Parathyroid adenoma (tissue), 2 donors: ENCODE measurements around the gene SPAG6.
A peak's percentile ranks its signal among the peaks of the same experiment; 100 is the strongest.

ENCODE experiments used
- H2AFZ ChIP-seq: fragments of 300-600 bp; sonication (generic); one replicate; pipeline ENCODE4 v1.7.0; 2017; ENCODE audit warnings: antibody characterized with exemption, mild to moderate bottlenecking
- H3K27ac ChIP-seq: fragments of 300-600 bp; sonication (generic); one replicate; pipeline ENCODE4 v1.7.0; 2017
- H3K27me3 ChIP-seq: fragments of 300-600 bp; sonication (generic); one replicate; pipeline ENCODE4 v1.7.0; 2017; ENCODE audit warnings: low read length; ENCODE audit not compliant: control insufficient read depth, insufficient read depth
- H3K36me3 ChIP-seq: fragments of 300-600 bp; sonication (generic); one replicate; pipeline ENCODE4 v1.7.0; 2017; ENCODE audit warnings: low read length; ENCODE audit not compliant: control insufficient read depth, insufficient read depth
- H3K4me1 ChIP-seq: fragments of 300-600 bp; sonication (generic); one replicate; pipeline ENCODE4 v1.7.0; 2017; ENCODE audit warnings: control low read depth
- H3K4me2 ChIP-seq: fragments of 300-600 bp; sonication (generic); one replicate; pipeline ENCODE4 v1.7.0; 2017; ENCODE audit warnings: low read length
- H3K4me3 ChIP-seq: fragments of 300-600 bp; sonication (generic); one replicate; pipeline ENCODE4 v1.7.0; 2017; ENCODE audit warnings: low read depth, low read length
- H3K79me2 ChIP-seq: fragments of 300-600 bp; sonication (generic); one replicate; pipeline ENCODE4 v1.7.0; 2017; ENCODE audit warnings: control low read depth
- H3K9ac ChIP-seq: fragments of 300-600 bp; sonication (generic); one replicate; pipeline ENCODE4 v1.7.0; 2017; ENCODE audit warnings: mild to moderate bottlenecking
- H3K9me3 ChIP-seq: fragments of 300-600 bp; sonication (generic); one replicate; pipeline ENCODE4 v1.7.0; 2017; ENCODE audit warnings: low read length; ENCODE audit not compliant: control insufficient read depth
- TF ChIP-seq, protein P1 (sequence below): fragments of 300-600 bp; sonication (generic); IDR thresholded peaks from one replicate; pipeline ENCODE4 v1.7.0; 2017; ENCODE audit warnings: antibody characterized with exemption, mild to moderate bottlenecking
- donor health status: primary hyperparathyroidism.

The SPAG6 gene

DNA sequence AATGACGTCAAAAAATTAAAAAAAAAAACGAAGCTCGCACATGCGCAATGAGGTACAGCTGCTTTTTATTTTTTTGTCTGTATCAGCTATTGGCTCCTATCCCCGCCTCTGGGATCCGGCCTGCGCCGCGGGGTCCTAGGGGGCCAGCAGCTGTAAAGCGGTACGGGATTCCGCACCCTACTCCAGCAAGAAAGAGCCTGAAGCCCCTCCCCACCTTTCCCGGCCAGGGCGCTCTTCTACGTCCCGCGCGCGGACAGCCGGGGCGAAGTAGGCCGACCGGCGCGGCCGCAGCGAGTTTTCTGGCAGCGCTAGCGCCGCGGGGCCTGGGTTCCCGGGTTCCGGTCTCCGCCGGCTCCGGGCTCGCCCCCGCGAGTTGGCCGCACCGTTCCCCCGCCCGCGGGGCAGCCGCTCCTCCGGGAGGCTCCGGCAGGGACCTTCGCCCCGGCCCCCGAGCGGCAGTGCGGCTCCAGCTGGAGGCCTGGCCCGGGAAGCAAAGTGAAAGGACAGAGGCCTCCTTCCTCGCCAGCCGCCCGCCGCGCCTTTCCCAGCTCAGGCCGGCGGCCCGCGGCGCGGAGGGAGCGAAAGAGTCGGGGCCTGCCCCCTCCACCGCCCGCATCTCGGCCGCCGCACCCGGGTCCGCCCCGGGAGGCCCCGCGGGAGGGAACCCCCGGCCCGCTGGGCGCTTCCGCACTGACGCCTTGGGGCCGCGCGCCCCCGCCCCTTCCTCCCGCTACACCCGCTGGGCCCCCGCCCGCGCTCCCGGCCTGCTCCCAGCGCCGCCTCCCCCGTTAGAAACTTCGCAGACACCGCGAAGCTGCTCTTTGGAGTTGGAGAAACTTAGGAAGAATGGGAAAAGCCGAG is 4.7 kb upstream of the SPAG6 start:
- no peaks in the 10 kb centered on the region for H3K4me1 ChIP-seq
- no peaks in the 10 kb centered on the region for H3K9me3 ChIP-seq
- H3K9ac ChIP-seq = peak overlapping the region; percentile 94
- H3K27me3 ChIP-seq = peaks cover 24% of the 10 kb centered on the region
- peak overlapping the region; percentile 74 for H3K4me3 ChIP-seq
- peak overlapping the region; percentile 78 for H3K4me2 ChIP-seq
- no peaks in the 10 kb centered on the region for H3K36me3 ChIP-seq
- TF ChIP-seq, protein P1, sequence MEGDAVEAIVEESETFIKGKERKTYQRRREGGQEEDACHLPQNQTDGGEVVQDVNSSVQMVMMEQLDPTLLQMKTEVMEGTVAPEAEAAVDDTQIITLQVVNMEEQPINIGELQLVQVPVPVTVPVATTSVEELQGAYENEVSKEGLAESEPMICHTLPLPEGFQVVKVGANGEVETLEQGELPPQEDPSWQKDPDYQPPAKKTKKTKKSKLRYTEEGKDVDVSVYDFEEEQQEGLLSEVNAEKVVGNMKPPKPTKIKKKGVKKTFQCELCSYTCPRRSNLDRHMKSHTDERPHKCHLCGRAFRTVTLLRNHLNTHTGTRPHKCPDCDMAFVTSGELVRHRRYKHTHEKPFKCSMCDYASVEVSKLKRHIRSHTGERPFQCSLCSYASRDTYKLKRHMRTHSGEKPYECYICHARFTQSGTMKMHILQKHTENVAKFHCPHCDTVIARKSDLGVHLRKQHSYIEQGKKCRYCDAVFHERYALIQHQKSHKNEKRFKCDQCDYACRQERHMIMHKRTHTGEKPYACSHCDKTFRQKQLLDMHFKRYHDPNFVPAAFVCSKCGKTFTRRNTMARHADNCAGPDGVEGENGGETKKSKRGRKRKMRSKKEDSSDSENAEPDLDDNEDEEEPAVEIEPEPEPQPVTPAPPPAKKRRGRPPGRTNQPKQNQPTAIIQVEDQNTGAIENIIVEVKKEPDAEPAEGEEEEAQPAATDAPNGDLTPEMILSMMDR = no peak
- peak overlapping the region; percentile 85 for H3K27ac ChIP-seq
- no peaks in the 10 kb centered on the region for H3K79me2 ChIP-seq
- peak overlapping the region; percentile 93 for H2AFZ ChIP-seq

GRCh38 chr10:22341190-22341925 is 3.9 kb upstream of the SPAG6 start:
- Histone ChIP-seq H3K79me2 (no peaks in the 10 kb centered on the region), H3K36me3 (no peaks in the 10 kb centered on the region), H3K27me3 (peaks cover 30% of the 10 kb centered on the region), H3K9me3 (no peaks in the 10 kb centered on the region), H3K27ac (peak overlapping the region; percentile 85), H3K4me1 (no peaks in the 10 kb centered on the region), H3K4me3 (peak overlapping the region; percentile 74), H3K9ac (no peak overlapping the region), H2AFZ (peak overlapping the region; percentile 93), H3K4me2 (peak overlapping the region; percentile 78)
- TF ChIP-seq, protein P1 = no peak

GRCh38 chr10:22341926-22342196 is 3.4 kb upstream of the SPAG6 start:
- Histone ChIP-seq H3K4me1 (no peaks in the 10 kb centered on the region), H3K4me2 (no peak overlapping the region), H3K27me3 (peaks cover 28% of the 10 kb centered on the region), H3K79me2 (no peaks in the 10 kb centered on the region), H2AFZ (no peak overlapping the region), H3K9ac (no peak overlapping the region), H3K9me3 (no peaks in the 10 kb centered on the region), H3K4me3 (peak overlapping the region; percentile 74), H3K36me3 (no peaks in the 10 kb centered on the region), H3K27ac (no peak overlapping the region)
- TF ChIP-seq, protein P1 = no peak

GRCh38 chr10:22342421-22342820 is 2.9 kb upstream of the SPAG6 start:
- Histone ChIP-seq H3K36me3 (no peaks in the 10 kb centered on the region), H3K27ac (no peak overlapping the region), H3K4me3 (no peak overlapping the region), H2AFZ (no peak overlapping the region), H3K9ac (no peak overlapping the region), H3K9me3 (no peaks in the 10 kb centered on the region), H3K79me2 (no peaks in the 10 kb centered on the region), H3K27me3 (peaks cover 28% of the 10 kb centered on the region), H3K4me1 (no peaks in the 10 kb centered on the region), H3K4me2 (no peak overlapping the region)
- TF ChIP-seq, protein P1 = no peak
